Measurements from ENCODE around the gene YWHAE.
"Not testable (repeated sequence)": the region's sequence is repeated elsewhere in the genome, so short reads cannot be mapped to it uniquely, and the experiment has no call there.

The YWHAE gene

GRCh38 chr17:1329745-1330343, 70.2 kb downstream of the YWHAE start:
- no peak for DNase-seq (ENCODE audit: low read depth in 4 of 4, low spot score in 1 of 4)

- no peak for DNase-seq (ENCODE audit: low read depth in 4 of 4, low spot score in 1 of 4)
Observed at GRCh38 chr17:1328437-1328836, 71.6 kb downstream of the YWHAE start.

GRCh38 chr17:1325766-1326165, 74.3 kb downstream of the YWHAE start:
- DNase-seq (ENCODE audit: low read depth in 4 of 4, low spot score in 1 of 4): no peak

GRCh38 chr17:1324201-1324771, 75.7 kb downstream of the YWHAE start:
- no peak for DNase-seq (ENCODE audit: low read depth in 4 of 4, low spot score in 1 of 4)

- no peak for DNase-seq (ENCODE audit: low read depth in 4 of 4, low spot score in 1 of 4)
Observed at GRCh38 chr17:1323336-1323735, 76.7 kb downstream of the YWHAE start.

- no peak for DNase-seq (ENCODE audit: low read depth in 4 of 4, low spot score in 1 of 4)
Observed at GRCh38 chr17:1322480-1322879, 77.5 kb downstream of the YWHAE start.

GRCh38 chr17:1322014-1322428, 78.0 kb downstream of the YWHAE start:
- DNase-seq (ENCODE audit: low read depth in 4 of 4, low spot score in 1 of 4): no peak

- no peak for DNase-seq (ENCODE audit: low read depth in 4 of 4, low spot score in 1 of 4)
Observed at GRCh38 chr17:1315891-1316403, 84.1 kb downstream of the YWHAE start.

GRCh38 chr17:1315409-1315808, 84.6 kb downstream of the YWHAE start:
- DNase-seq (ENCODE audit: low read depth in 4 of 4, low spot score in 1 of 4): no peak

- no peak for DNase-seq (ENCODE audit: low read depth in 4 of 4, low spot score in 1 of 4)
Observed at GRCh38 chr17:1313270-1314005, 86.6 kb downstream of the YWHAE start.

- DNase-seq (ENCODE audit: low read depth in 4 of 4, low spot score in 1 of 4): no peak
Observed at GRCh38 chr17:1312261-1312870, 87.7 kb downstream of the YWHAE start.

GRCh38 chr17:1307829-1308228, 92.2 kb downstream of the YWHAE start:
- not testable (repeated sequence) for DNase-seq (ENCODE audit: low read depth in 4 of 4, low spot score in 1 of 4)

GRCh38 chr17:1304962-1305563, 95.0 kb downstream of the YWHAE start:
- DNase-seq (ENCODE audit: low read depth in 4 of 4, low spot score in 1 of 4): no peak

- DNase-seq (ENCODE audit: low read depth in 4 of 4, low spot score in 1 of 4): no peak
Observed at GRCh38 chr17:1304522-1304921, 95.5 kb downstream of the YWHAE start.

GRCh38 chr17:1302761-1303160, 97.3 kb downstream of the YWHAE start:
- no peak for DNase-seq (ENCODE audit: low read depth in 4 of 4, low spot score in 1 of 4)

GRCh38 chr17:1301546-1301945, 98.5 kb downstream of the YWHAE start:
- DNase-seq (ENCODE audit: low read depth in 4 of 4, low spot score in 1 of 4): no peak

- DNase-seq (ENCODE audit: low read depth in 4 of 4, low spot score in 1 of 4): no peak
Observed at GRCh38 chr17:1300371-1300905, 99.6 kb downstream of the YWHAE start.

GRCh38 chr17:1299552-1300370, 100.3 kb downstream of the YWHAE start:
- no peak for DNase-seq (ENCODE audit: low read depth in 4 of 4, low spot score in 1 of 4)

- DNase-seq (ENCODE audit: low read depth in 4 of 4, low spot score in 1 of 4): peak in 2 of 4 experiments; percentile 30 to 43
Observed at GRCh38 chr17:1298606-1299005, 101.4 kb downstream of the YWHAE start.

All from stimulated activated CD4-positive, alpha-beta T cell treated with anti-CD3 and anti-CD28 coated beads, Interleukin-1b, Interleukin-23, amount 100 ng/mL, for 24 hours (primary cell).